Measurements from ENCODE around the gene LGALS3BP. TPM values are rescaled to one million over a fixed set of nuclear protein-coding genes. Genes with fewer than 3 reads are reported as not detected.

The LGALS3BP gene
- total RNA-seq, 4 donors from 2014 or later, result 38.5 to 84.1 (median 45.7) TPM

- WGBS, 2 donors, result 22 to 26% methylated on average over 2 of the region's 2 CpGs
- intact Hi-C loops (cut with DNase I; ENCODE audit: low total_unique reads), result no loop called here
- peak in 1 of 2 donors; percentile 83 for DNase-seq (ENCODE audit: low spot score in 2 of 2)
- no peak overlapping the region for H3K4me3 ChIP-seq (ENCODE audit: low read depth, poor library complexity, severe bottlenecking)
- TF ChIP-seq CTCF (IDR thresholded peaks at IDR 0.05) (no peak), POLR2A (IDR thresholded peaks at IDR 0.05) (no peak)
These were observed 41.0 kb upstream of the LGALS3BP start for GRCh38 chr17:79020631-79021301.

DNA sequence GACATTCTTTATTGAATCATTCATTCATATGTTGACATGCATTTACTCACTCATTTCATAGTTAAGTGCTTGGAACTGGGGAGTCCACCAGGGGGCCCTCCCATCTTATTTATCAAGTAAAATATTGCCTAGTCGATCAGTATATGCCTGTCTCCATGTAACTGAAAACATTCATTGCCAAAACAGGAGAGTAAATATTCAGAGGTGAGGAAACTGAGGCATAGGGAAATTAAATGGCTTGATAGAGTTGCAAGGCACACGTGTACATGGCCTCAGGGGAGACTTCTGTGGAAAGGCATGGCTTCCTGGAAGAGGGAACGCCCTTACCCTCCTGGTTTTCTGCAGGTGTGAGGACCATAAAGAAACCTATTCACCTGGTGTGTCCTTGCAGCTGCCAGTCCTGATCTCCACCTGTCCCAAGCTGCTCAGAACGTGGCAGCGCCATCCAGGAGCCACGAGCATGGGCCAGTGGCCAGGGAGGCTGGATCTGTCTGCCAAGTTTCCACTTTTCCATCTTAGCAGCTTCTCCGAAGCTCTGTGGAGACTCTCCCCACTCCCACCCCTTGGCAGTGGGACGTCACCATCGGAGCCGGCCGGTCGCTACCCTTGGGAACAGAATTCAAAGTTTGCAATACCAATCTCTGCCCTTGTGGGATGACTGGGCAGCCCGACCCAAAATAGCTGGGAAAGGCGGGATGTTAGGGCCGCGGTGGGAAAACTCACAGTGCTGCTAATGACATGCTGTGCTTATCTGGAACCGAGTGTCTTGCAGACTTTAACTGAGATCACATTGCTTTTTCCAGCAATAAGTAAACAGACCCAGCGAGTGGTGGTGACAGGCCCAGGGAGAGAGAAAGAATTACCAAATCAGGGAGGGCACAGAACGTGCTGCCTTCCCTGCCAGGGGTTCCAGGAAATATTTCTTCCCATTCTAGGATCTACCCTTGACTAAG lies 40.2 kb upstream of the LGALS3BP start:
- H3K4me3 ChIP-seq (ENCODE audit: low read depth, poor library complexity, severe bottlenecking), result no peak overlapping the region
- intact Hi-C loops (cut with DNase I; ENCODE audit: low total_unique reads), result no loop called here
- DNase-seq (ENCODE audit: low spot score in 2 of 2), result peak; percentile 73 to 93
- no peak for TF ChIP-seq CTCF (IDR thresholded peaks at IDR 0.05)
- TF ChIP-seq POLR2A (IDR thresholded peaks at IDR 0.05), result no peak
- 8 to 21% methylated on average over 19 of the region's 19 CpGs for WGBS, 2 donors

DNA sequence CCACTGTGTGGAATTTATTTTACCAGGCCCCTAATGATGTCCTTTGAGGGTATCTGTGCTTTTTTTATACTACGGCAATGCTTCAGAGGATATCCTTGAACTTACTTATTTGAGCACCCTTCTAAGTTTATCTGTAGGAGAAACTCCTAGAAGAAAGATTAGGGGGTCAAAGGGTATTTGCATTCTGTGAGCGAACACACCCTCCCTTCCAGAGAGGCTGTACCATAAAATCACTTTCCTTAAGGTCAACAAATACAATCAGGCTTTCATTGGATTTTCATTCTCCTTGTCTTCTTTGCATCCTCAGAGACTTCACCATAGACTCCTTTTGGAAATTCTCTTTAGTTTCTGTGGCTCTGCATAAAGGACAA lies 39.5 kb upstream of the LGALS3BP start:
- DNase-seq (ENCODE audit: low spot score in 2 of 2), result no peak
- 86 to 87% methylated on average over 2 of the region's 2 CpGs for WGBS, 2 donors
- TF ChIP-seq POLR2A (IDR thresholded peaks at IDR 0.05) (no peak), CTCF (IDR thresholded peaks at IDR 0.05) (no peak)
- intact Hi-C loops (cut with DNase I; ENCODE audit: low total_unique reads), result no loop called here
- H3K4me3 ChIP-seq (ENCODE audit: low read depth, poor library complexity, severe bottlenecking), result no peak overlapping the region

DNA sequence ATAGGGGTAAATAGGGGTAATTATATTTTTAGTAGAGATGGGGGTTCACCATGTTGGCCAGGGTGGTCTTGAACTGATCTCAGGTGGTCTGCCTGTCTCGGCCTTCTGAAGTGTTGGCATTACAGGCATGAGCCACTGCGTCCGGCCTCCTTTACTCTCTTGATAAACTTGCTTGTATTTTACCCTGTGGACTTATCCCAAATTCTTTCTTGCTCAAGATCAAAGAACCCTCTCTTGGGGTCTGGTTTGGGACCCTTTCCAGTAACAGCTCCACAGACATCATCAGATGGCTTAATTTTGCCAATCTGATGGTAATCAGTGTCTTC lies 38.6 kb upstream of the LGALS3BP start:
- DNase-seq (ENCODE audit: low spot score in 2 of 2), result peak in 1 of 2 donors; percentile 45
- intact Hi-C loops (cut with DNase I; ENCODE audit: low total_unique reads), result no loop called here
- 90 to 97% methylated on average over 3 of the region's 3 CpGs for WGBS, 2 donors

More for the DNA sequence above, 38.6 kb upstream of the LGALS3BP start:
- no peak overlapping the region for H3K4me3 ChIP-seq (ENCODE audit: low read depth, poor library complexity, severe bottlenecking)
- TF ChIP-seq POLR2A (IDR thresholded peaks at IDR 0.05) (no peak), CTCF (IDR thresholded peaks at IDR 0.05) (no peak)
